GM12878 (cell line): ENCODE results near the gene ANAPC4. TPM values are rescaled to one million over a fixed set of nuclear protein-coding genes. Genes with fewer than 3 reads are reported as not detected.

Source experiments
- ATAC-seq: fragments of 200-7000 bp; cut with Tn5 transposase; 3 replicates; pipeline ENCODE4 v1.9.1; 2020; ENCODE audit warnings: mild to moderate bottlenecking, moderate library complexity
- BruUV-seq: library from RNA; stranded (reverse); fragments of 400-500 nt; replicated peaks from 2 replicates; lab custom pipeline; 2021; lab: Mats Ljungman, UMichigan
- CTCF ChIA-PET: fragments of 300-600 bp; sonication (Branson Sonifier 250); formaldehyde crosslinking; extraction: SDS; loops from one replicate; lab custom pipeline; 2021; ENCODE audit warnings: inconsistent platforms; lab: Yijun Ruan, JAX
- POLR2A ChIA-PET: fragments of 350-600 bp; formaldehyde crosslinking; extraction: SDS; loops from one replicate; lab custom pipeline; 2021; ENCODE audit warnings: inconsistent platforms; lab: Charles Lee
- RAD21 ChIA-PET: fragments of 300-600 bp; sonication (Branson Sonifier 250); formaldehyde crosslinking; loops from one replicate; lab custom pipeline; 2023; ENCODE audit warnings: antibody characterized with exemption; ENCODE audit not compliant: unreplicated experiment; lab: Charles Lee
- SMC1A ChIA-PET: fragments of 300-600 bp; sonication (Branson Sonifier 250); formaldehyde crosslinking; loops from one replicate; lab custom pipeline; 2023; ENCODE audit not compliant: unreplicated experiment, uncharacterized antibody; lab: Charles Lee
- DNase-seq: peaks from one replicate; pipeline ENCODE4 v3.0.0-alpha.2; 2011; ENCODE audit warnings: low read depth, low spot score
- FAIRE-seq: peaks from 3 replicates; lab custom pipeline; 2011; peaks lifted over from hg19 to GRCh38; lab: Jason Lieb, UNC
- H2AFZ ChIP-seq: 2 replicates; pipeline ENCODE4 v1.6.0; 2011; ENCODE audit warnings: low read depth, low read length, control low read depth; ENCODE audit not compliant: control insufficient read depth
- H3K27ac ChIP-seq: 2 replicates; pipeline ENCODE4 v1.5.1; 2011; ENCODE audit warnings: control low read depth; ENCODE audit not compliant: control insufficient read depth, insufficient read depth
- H3K27me3 ChIP-seq, 2 experiments: replicated peaks in 1 of 2; 2 replicates each; pipeline versions ENCODE4 v1.6.0 to v1.6.1; 2011; ENCODE audit warnings: low read length in 1 of 2; ENCODE audit not compliant: control insufficient read depth in 2 of 2, insufficient read depth in 2 of 2
- H3K36me3 ChIP-seq, 2 experiments: 2 replicates each; pipeline ENCODE4 v1.5.1; 2011; ENCODE audit warnings: low read length in 1 of 2; ENCODE audit not compliant: control insufficient read depth in 2 of 2, insufficient read depth in 2 of 2
- H3K4me1 ChIP-seq: 2 replicates; pipeline ENCODE4 v1.6.1; 2011; ENCODE audit warnings: mild to moderate bottlenecking, low read length, moderate library complexity, mixed read lengths; ENCODE audit not compliant: control insufficient read depth, insufficient read depth
- H3K4me2 ChIP-seq: 2 replicates; pipeline ENCODE4 v1.6.0; 2011; ENCODE audit warnings: control low read depth; ENCODE audit not compliant: control insufficient read depth, insufficient read depth
- H3K4me3 ChIP-seq: fragments of 200-600 bp; sonication (generic); 2 replicates; pipeline ENCODE4 v1.5.1; 2016
- H3K79me2 ChIP-seq: 2 replicates; pipeline ENCODE4 v1.6.0; 2011; ENCODE audit warnings: low read length; ENCODE audit not compliant: control insufficient read depth, insufficient read depth
- H3K9ac ChIP-seq: 2 replicates; pipeline ENCODE4 v1.8.0; 2011; ENCODE audit warnings: low read length, control low read depth, mixed read lengths; ENCODE audit not compliant: control insufficient read depth, insufficient read depth
- H3K9me3 ChIP-seq: replicated peaks from 3 replicates; pipeline ENCODE4 v1.5.1; 2011; ENCODE audit warnings: mild to moderate bottlenecking, low read length; ENCODE audit not compliant: control insufficient read depth, insufficient read depth
- H4K20me1 ChIP-seq: 2 replicates; pipeline ENCODE4 v1.6.0; 2011; ENCODE audit not compliant: control insufficient read depth, insufficient read depth
- CBFB ChIP-seq: IDR thresholded peaks from 2 replicates; pipeline ENCODE4 v1.6.1; 2016; ENCODE audit warnings: antibody characterized with exemption, low read depth
- EED ChIP-seq: sonication (generic); IDR thresholded peaks from 2 replicates; pipeline ENCODE4 v1.6.1; 2016; ENCODE audit warnings: antibody characterized with exemption, low read depth
- EP300 ChIP-seq, 2 experiments: fragments of 150-350 bp in 1 of 2; IDR thresholded peaks; 2 replicates each; pipeline ENCODE4 v1.6.1; 2011 to 2012; ENCODE audit warnings: low read depth in 2 of 2, low read length in 2 of 2, borderline replicate concordance in 1 of 2, improper control_type of control experiment in 1 of 2, inconsistent platforms in 1 of 2; ENCODE audit not compliant: control insufficient read depth in 1 of 2
- IKZF2 ChIP-seq, 2 experiments: fragments of 450-650 bp; IDR thresholded peaks; 2 replicates each; pipeline ENCODE4 v1.6.1; 2017; ENCODE audit warnings: mild to moderate bottlenecking in 2 of 2, moderate library complexity in 2 of 2
- IRF4 ChIP-seq: IDR thresholded peaks from 2 replicates; pipeline ENCODE4 v1.6.1; 2011; ENCODE audit warnings: low read depth, low read length
- MEF2A ChIP-seq: IDR thresholded peaks from 2 replicates; pipeline ENCODE4 v1.6.1; 2011; ENCODE audit warnings: low read depth, mild to moderate bottlenecking, low read length, moderate library complexity; ENCODE audit not compliant: insufficient read depth
- MEF2B ChIP-seq: fragments of 450-650 bp; IDR thresholded peaks from 2 replicates; pipeline ENCODE4 v1.6.1; 2018; ENCODE audit warnings: mild to moderate bottlenecking, moderate library complexity; ENCODE audit not compliant: partially characterized antibody, poor library complexity, severe bottlenecking
- PAX8 ChIP-seq: fragments of 450-650 bp; IDR thresholded peaks from 2 replicates; pipeline ENCODE4 v1.6.1; 2017; ENCODE audit warnings: mild to moderate bottlenecking, moderate library complexity
- POLR2A ChIP-seq: IDR thresholded peaks from 2 replicates; pipeline ENCODE4 v1.6.1; 2011; ENCODE audit warnings: low read depth, mild to moderate bottlenecking, low read length
- POU2F2 ChIP-seq: IDR thresholded peaks from 3 replicates; pipeline ENCODE4 v1.6.1; 2011; ENCODE audit warnings: low read depth, mild to moderate bottlenecking, low read length, borderline replicate concordance
- RFX5 ChIP-seq: IDR thresholded peaks from 2 replicates; pipeline ENCODE4 v1.6.1; 2011; ENCODE audit warnings: low read depth, low read length, improper control_type of control experiment
- ZNF24 ChIP-seq: fragments of 450-650 bp; IDR thresholded peaks from 2 replicates; pipeline ENCODE4 v1.6.1; 2017; ENCODE audit warnings: antibody characterized with exemption, mild to moderate bottlenecking
- WGBS: methylation state at CpG from one replicate; pipeline ENCODE4 v1.1.6; 2016; ENCODE audit warnings: low lambda C conversion rate; ENCODE audit not compliant: insufficient replicate concordance, insufficient coverage; ENCODE audit errors: missing lambda C conversion rate; 5-methylcytosine and 5-hydroxymethylcytosine counted together
- in situ Hi-C: fragments of 300-500 bp; cut with MboI; formaldehyde crosslinking; loops from 9 replicates; pipeline ENCODE4 v1.14.3; 2018; ENCODE audit warnings: mixed read lengths
- intact Hi-C: fragments of 100-400 bp; cut with micrococcal nuclease; formaldehyde crosslinking; loops from one replicate; pipeline ENCODE4 v1.14.2; 2022; ENCODE audit not compliant: unreplicated experiment
- polyA plus RNA-seq, 11 experiments: library from polyadenylated mRNA; depleted of rRNA in 4 of 11; unstranded in 6 of 11; stranded (reverse) in 5 of 11; fragments of >200 nt; fragmentation: Nextera tagmentation in 4 of 11; fragmentation: Illumina TruSeq in 1 of 11; extraction: Ambion mirVana in 4 of 11; extraction: Trizol in 1 of 11; gene quantifications; 1 replicate in 1 of 11; 2 replicates in 10 of 11; pipeline versions ENCODE4 v1.2.1 to v1.2.3, GENCODE V29; 2011 to 2016; ENCODE audit warnings: inconsistent platforms in 2 of 11, missing spikeins in 2 of 11, low read depth in 1 of 11
- total RNA-seq, 4 experiments: library from RNA; depleted of rRNA in 3 of 4; stranded (reverse); fragments of >200 nt in 3 of 4; fragmentation: Illumina TruSeq in 1 of 4; extraction: Trizol in 1 of 4; gene quantifications; 2 replicates each; pipeline versions ENCODE4 v1.2.1 to v1.2.3, GENCODE V29; 2013 to 2021
- TF ChIP-seq, protein P1 (sequence below): IDR thresholded peaks from 2 replicates; pipeline ENCODE4 v1.6.1; 2011; ENCODE audit warnings: mild to moderate bottlenecking, low read depth, low read length, moderate library complexity; ENCODE audit not compliant: insufficient replicate concordance

ANAPC4 gene
- total and polyA plus RNA-seq, 10 of the 15 experiments (the other 5 are each of a cell fraction or from before 2014, with no cell fraction given) = 16.3 to 50.2 (median 29.9) TPM

DNA sequence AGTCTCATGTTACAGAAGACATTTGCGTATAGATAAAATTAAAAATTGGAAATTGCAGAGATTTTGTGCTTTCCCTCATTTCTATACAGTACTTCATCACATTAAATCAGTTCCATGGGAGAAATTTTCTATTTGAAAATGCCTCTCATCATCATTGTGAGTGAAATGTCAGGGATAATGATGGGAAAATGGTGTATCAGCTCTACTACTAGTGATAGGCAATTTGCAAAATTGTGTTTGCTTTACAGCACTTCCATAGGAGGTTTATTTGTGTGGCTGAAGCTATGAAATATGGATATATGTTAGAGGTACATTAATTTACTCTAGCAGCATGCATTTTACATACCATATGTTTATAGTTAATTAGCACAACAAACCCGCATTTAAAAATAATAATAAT, 21.0 kb upstream of the ANAPC4 start:
- no TSS peak for BruUV-seq
- ChIA-PET POLR2A (interaction anchor here (1.0 kb wide), 1 partner anchor 10 kb away, joined by 5 read pairs; no protein-coding TSS in a partner anchor), SMC1A (interaction anchor here (1.7 to 4.0 kb wide), 2 partner anchors 12 to 24 kb away, joined by 4 to 21 read pairs; no protein-coding TSS in a partner anchor), RAD21 (interaction anchor here (2.8 kb wide), 1 partner anchor 10 kb away, joined by 16 read pairs; no protein-coding TSS in a partner anchor), CTCF (interaction anchor here (1.6 to 4.6 kb wide), 3 partner anchors 9 to 43 kb away, joined by 5 to 56 read pairs (median 8); partner anchors contain the start of gene ZCCHC4)
- WGBS = 93% methylated on average over 2 of the region's 2 CpGs
- in situ Hi-C loops (loop anchor here (25.0 kb wide), 1 partner anchor 169 kb away; no protein-coding TSS in a partner anchor), intact Hi-C loops (loop anchor here (5.0 kb wide), 1 partner anchor 99 kb away; no protein-coding TSS in a partner anchor)
- H3K9me3 ChIP-seq = no peaks in the 10 kb centered on the region
- H3K4me3 ChIP-seq = no peak overlapping the region
- no peak overlapping the region for H3K27ac ChIP-seq
- TF ChIP-seq POU2F2 (no peak), MEF2A (no peak), CBFB (no peak), IKZF2 (IDR thresholded peaks at IDR 0.05) (no peak), ZNF24 (no peak), RFX5 (no peak), PAX8 (no peak), MEF2B (no peak), EP300 (IDR thresholded peaks at IDR 0.05; ENCODE audit: borderline replicate concordance in 1 of 2, control insufficient read depth in 1 of 2, low read depth in 2 of 2, low read length in 2 of 2) (no peak), IRF4 (no peak), POLR2A (no peak), EED (no peak)
- TF ChIP-seq, protein P1, sequence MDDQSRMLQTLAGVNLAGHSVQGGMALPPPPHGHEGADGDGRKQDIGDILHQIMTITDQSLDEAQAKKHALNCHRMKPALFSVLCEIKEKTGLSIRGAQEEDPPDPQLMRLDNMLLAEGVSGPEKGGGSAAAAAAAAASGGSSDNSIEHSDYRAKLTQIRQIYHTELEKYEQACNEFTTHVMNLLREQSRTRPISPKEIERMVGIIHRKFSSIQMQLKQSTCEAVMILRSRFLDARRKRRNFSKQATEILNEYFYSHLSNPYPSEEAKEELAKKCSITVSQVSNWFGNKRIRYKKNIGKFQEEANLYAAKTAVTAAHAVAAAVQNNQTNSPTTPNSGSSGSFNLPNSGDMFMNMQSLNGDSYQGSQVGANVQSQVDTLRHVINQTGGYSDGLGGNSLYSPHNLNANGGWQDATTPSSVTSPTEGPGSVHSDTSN = no peak
- H3K4me2 ChIP-seq = no peak overlapping the region
- no peak overlapping the region for H3K9ac ChIP-seq
- no peak overlapping the region for H2AFZ ChIP-seq
- no peaks in the 10 kb centered on the region for H3K4me1 ChIP-seq
- no peak for ATAC-seq
- H4K20me1 ChIP-seq = no peaks in the 10 kb centered on the region
- no peak for FAIRE-seq
- H3K36me3 ChIP-seq = no peaks in the 10 kb centered on the region
- no peaks in the 10 kb centered on the region for H3K27me3 ChIP-seq
- no peaks in the 10 kb centered on the region for H3K79me2 ChIP-seq
- no peak for DNase-seq
